Loucy (cell line): ENCODE measurements around the gene BACE2.

Experiments
- CTCF ChIP-seq: fragments of 200-600 bp; sonication (generic); conservative IDR thresholded peaks from 2 replicates; pipeline ENCODE4 v1.5.1; 2014; ENCODE audit warnings: mild to moderate bottlenecking, antibody characterized with exemption, low read length
- EZH2phosphoT487 ChIP-seq: fragments of 200-600 bp; IDR thresholded peaks from 2 replicates; pipeline ENCODE4 v1.6.1; 2018; ENCODE audit warnings: antibody characterized with exemption, mild to moderate bottlenecking, moderate library complexity, borderline replicate concordance

- no peak for TF ChIP-seq CTCF
- TF ChIP-seq EZH2phosphoT487, result no peak
Observed at GRCh38 chr21:41325138-41325912, 157.4 kb downstream of the BACE2 start.
